ENCODE data around the gene RAB6D. TPM values are rescaled to one million over a fixed set of nuclear protein-coding genes. Genes with fewer than 3 reads are reported as not detected.
A peak's percentile ranks its signal among the peaks of the same experiment; 100 is the strongest.
"Not testable (repeated sequence)": the region's sequence is repeated elsewhere in the genome, so short reads cannot be mapped to it uniquely, and the experiment has no call there.

Gene RAB6D
- total and polyA plus RNA-seq, 9 of the 15 experiments (the other 6 are each of a cell fraction or from before 2014, with no cell fraction given), result 0.01 to 0.04 (median 0.03) TPM; not detected in 5

GRCh38 chr2:131395024-131395645 lies 31.2 kb upstream of the RAB6D start:
- FAIRE-seq, result peak; percentile 46
- peaks cover 0 to 16% of the 10 kb centered on the region in 2 experiments; a peak in 2 of 5 replicates for H3K4me1 ChIP-seq (replicated peaks in 1 of 2; ENCODE audit: control insufficient read depth in 2 of 2, insufficient read depth in 2 of 2, low read length in 2 of 2)
- H3K79me2 ChIP-seq (ENCODE audit: control insufficient read depth, insufficient read depth, low read length); BruUV-seq (replicated peaks); H3K9me3 ChIP-seq (replicated peaks; ENCODE audit: control insufficient read depth, insufficient read depth, low read depth, low read length); DNase-seq (ENCODE audit: extremely low read depth in 1 of 4, low spot score in 3 of 4); H3K36me3 ChIP-seq (ENCODE audit: control insufficient read depth, insufficient read depth, low read length); H3K27ac ChIP-seq (ENCODE audit: extremely low read depth, low read depth, low read length); H3K9ac ChIP-seq (ENCODE audit: insufficient read depth in 1 of 2, low read depth in 2 of 2, low read length in 2 of 2); H3K9me1 ChIP-seq (ENCODE audit: control insufficient read depth, insufficient read depth, low read length); H3K4me3 ChIP-seq; H4K20me1 ChIP-seq (replicated peaks; ENCODE audit: control insufficient read depth, insufficient read depth, low read length); TF ChIP-seq NR2C2 (CRISPR knock-in tag; IDR thresholded peaks at IDR 0.05): not testable (repeated sequence)
- intact Hi-C loops (cut with micrococcal nuclease) (loop anchor here (2.0 to 10.0 kb wide), 2 partner anchors 60 to 390 kb away; no protein-coding TSS in a partner anchor), in situ Hi-C loops (cut with MboI) (loop anchor here (5.0 kb wide), 1 partner anchor 1148 kb away; no protein-coding TSS in a partner anchor)
- peak; percentile 3; the same call in 2 of the 3 replicates for ATAC-seq
- peak overlapping the region; percentile 98 for H2AFZ ChIP-seq (ENCODE audit: low read depth, low read length)
- 0 out of 2 replicates have a peak, but pooled peaks have one; percentile 16 for TF ChIP-seq GABPA (tag; conservative IDR thresholded peaks at IDR 0.05; ENCODE audit: low read depth)
- 0 out of 2 replicates have a peak, but pooled peaks have one; percentile 10 for TF ChIP-seq NR2C2 (tag; IDR thresholded peaks at IDR 0.05)
- 0 out of 2 replicates have a peak overlapping the region, but pooled peaks have one; percentile 25 for H3K4me2 ChIP-seq (ENCODE audit: insufficient read depth, low read length)
- POLR2A ChIA-PET, result interaction anchor here (0.6 kb wide), 1 partner anchor 13 kb away, joined by 3 read pairs; no protein-coding TSS in a partner anchor
- CTCF ChIA-PET (ENCODE audit: low intra/inter-chr PET ratio), result interaction anchor here (0.5 kb wide), 1 partner anchor 249 kb away, joined by 3 read pairs; no protein-coding TSS in a partner anchor
- H3K27me3 ChIP-seq (ENCODE audit: control insufficient read depth in 2 of 2, insufficient read depth in 2 of 2, low read length in 2 of 2), result peaks cover 0 to 17% of the 10 kb centered on the region in 2 experiments; a peak in 3 of 5 replicates
- WGBS (ENCODE audit: insufficient coverage, low coverage, missing lambda C conversion rate), result 85% methylated on average over 22 of the region's 29 CpGs

Data from K562 (cell line).